GM13977 (cell line): ENCODE data around the gene SSBP4.
A peak's percentile ranks its signal among the peaks of the same experiment; 100 is the strongest.
"Not testable (repeated sequence)": the region's sequence is repeated elsewhere in the genome, so short reads cannot be mapped to it uniquely, and the experiment has no call there.

Experiments
- DNase-seq: peaks from one replicate; pipeline ENCODE4 v3.0.0; 2012; ENCODE audit warnings: low spot score
- CTCF ChIP-seq: IDR thresholded peaks from 2 replicates; pipeline ENCODE4 v1.5.1; 2012; ENCODE audit warnings: mild to moderate bottlenecking, control low read depth; ENCODE audit not compliant: insufficient read depth; ENCODE audit errors: extremely low read depth, missing control alignments
- in situ Hi-C: fragments of 300-500 bp; cut with MboI; formaldehyde crosslinking; loops from one replicate; pipeline ENCODE4 v1.12.0; 2022; ENCODE audit warnings: low sequenced_read_pairs, low pct_unique_long_range_greater_than_20kb, mixed read lengths, inconsistent platforms; ENCODE audit not compliant: unreplicated experiment

The SSBP4 gene

GRCh38 chr19:18419195-18419698 is at the start of gene SSBP4:
Gene SSBP4, plus strand, starts transcription at chr19:18419398. Its CDS starts 251 bp downstream, at chr19:18419649.
- in situ Hi-C loops = no loop called here
- DNase-seq = peak; percentile 97
- peak; percentile 45 for TF ChIP-seq CTCF

GRCh38 chr19:18373407-18373891 is 45.7 kb upstream of the SSBP4 start:
- in situ Hi-C loops = no loop called here
- DNase-seq = no peak
- no peak for TF ChIP-seq CTCF

GRCh38 chr19:18373892-18374629 is 45.1 kb upstream of the SSBP4 start:
- peak; percentile 91 for DNase-seq
- no peak for TF ChIP-seq CTCF
- in situ Hi-C loops = no loop called here

GRCh38 chr19:18377026-18377425 is 42.2 kb upstream of the SSBP4 start:
- in situ Hi-C loops = no loop called here
- no peak for TF ChIP-seq CTCF
- DNase-seq = no peak

GRCh38 chr19:18379803-18380747 is 39.1 kb upstream of the SSBP4 start:
- in situ Hi-C loops = no loop called here
- DNase-seq = no peak
- TF ChIP-seq CTCF = no peak

GRCh38 chr19:18380843-18381242 is 38.4 kb upstream of the SSBP4 start:
- no peak for TF ChIP-seq CTCF
- in situ Hi-C loops = no loop called here
- DNase-seq = no peak

- DNase-seq, in situ Hi-C loops: not testable (repeated sequence)
These were observed 35.6 kb upstream of the SSBP4 start for GRCh38 chr19:18383622-18384021.
